Sigmoid colon (tissue), 4 donors: ENCODE measurements around the gene PBX3.

Source experiments
- CTCF ChIP-seq, 4 experiments: fragments of 450-650 bp in 3 of 4; fragments of 200-600 bp in 1 of 4; IDR thresholded peaks; one replicate each; pipeline ENCODE4 v1.5.1; 2016 to 2019; ENCODE audit warnings: antibody characterized with exemption in 4 of 4, mild to moderate bottlenecking in 3 of 4, moderate library complexity in 2 of 4
- EP300 ChIP-seq, 4 donors: sonication (generic); formaldehyde crosslinking; IDR thresholded peaks; one replicate each; pipeline ENCODE4 v1.6.1; 2017; ENCODE audit warnings: antibody characterized with exemption in 4 of 4
- POLR2A ChIP-seq, 2 donors: fragments of 450-650 bp; IDR thresholded peaks; one replicate each; pipeline ENCODE4 v1.6.1; 2016; ENCODE audit warnings: antibody characterized with exemption in 2 of 2, mild to moderate bottlenecking in 2 of 2, moderate library complexity in 2 of 2
- POLR2AphosphoS5 ChIP-seq, 4 donors: sonication (generic); formaldehyde crosslinking; IDR thresholded peaks; one replicate each; pipeline ENCODE4 v1.6.1; 2017; ENCODE audit warnings: antibody characterized with exemption in 4 of 4

GRCh38 chr9:125989524-125990180, 242.5 kb downstream of the PBX3 start:
- TF ChIP-seq CTCF (IDR thresholded peaks at IDR 0.05) (no peak), POLR2A (IDR thresholded peaks at IDR 0.05) (no peak), POLR2AphosphoS5 (IDR thresholded peaks at IDR 0.05) (no peak), EP300 (IDR thresholded peaks at IDR 0.05) (no peak)
